Measurements from ENCODE around the gene CASP5. TPM values are rescaled to one million over a fixed set of nuclear protein-coding genes. Genes with fewer than 3 reads are reported as not detected.

CASP5 gene
- total RNA-seq (ENCODE audit: low replicate concordance): not detected in 2 replicates

DNA sequence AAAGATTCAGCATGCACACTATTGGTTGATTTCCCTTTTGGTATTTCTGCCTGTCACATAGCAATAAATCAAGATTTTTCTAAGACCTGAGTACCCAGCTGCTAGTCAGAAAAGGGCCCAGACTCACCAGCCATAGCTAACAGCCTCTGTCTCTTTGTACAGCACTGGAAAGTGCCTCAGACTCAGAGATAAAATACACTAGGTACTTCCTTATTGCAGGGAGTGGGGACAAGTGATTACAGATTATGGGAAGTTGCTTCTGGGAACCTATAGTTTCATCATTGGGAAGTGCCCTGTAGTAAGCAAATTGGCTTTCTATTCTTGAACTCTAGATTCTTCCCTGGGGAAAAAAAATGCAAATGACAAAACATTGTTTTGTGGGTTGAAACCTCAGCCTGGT lies at the start of gene CASP5:
Gene CASP5, minus strand, starts transcription at position 166 of the 400 bp plus-strand sequence. Its CDS starts 32 bp downstream, at position 134.

DNA sequence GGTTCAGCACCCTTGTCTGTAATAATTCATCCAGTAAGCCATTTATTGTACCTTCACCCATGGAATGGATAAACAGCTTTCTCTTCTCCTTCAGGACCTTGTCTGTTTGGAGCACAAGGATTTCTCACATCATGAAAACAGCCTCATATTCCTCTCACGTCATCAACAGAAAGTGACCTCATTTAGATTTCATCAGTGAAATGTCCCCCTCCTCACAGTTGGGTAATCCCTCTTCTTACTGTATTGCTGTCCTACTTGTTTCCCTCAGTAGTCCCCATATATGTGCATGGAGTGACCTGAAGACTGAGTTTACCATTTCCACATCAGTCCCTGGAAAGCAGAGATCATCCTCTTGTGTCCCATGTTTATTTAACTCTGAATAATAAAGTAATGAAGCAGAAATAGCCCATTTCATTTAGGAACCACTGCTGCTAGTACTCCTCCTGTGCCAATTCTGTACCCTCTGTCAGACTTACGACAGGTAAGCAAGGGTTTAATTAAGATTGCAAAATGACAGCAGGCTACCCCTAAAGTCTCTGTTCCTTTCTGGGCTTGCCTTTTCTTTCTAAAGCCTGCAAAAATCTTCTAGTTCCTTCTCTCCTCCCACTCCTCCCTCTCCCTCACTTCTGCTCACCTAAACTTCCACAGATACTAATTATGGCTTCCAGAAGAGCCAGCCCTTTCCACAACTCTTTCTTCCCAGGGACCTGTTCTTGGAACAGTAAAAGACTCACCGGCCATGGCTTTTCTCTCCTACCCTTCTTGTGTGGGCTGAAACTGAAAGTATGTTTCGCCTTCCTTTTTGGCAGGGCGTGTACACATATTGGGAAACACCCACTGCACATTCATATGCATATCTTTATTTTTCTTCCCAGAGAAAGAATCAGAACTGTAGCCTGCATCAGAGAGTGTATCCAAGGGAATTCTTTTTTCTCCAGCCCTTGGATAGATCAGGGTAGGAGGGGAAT lies 21.9 kb upstream of the CASP5 start, which contains the start of gene CARD16:
Gene CARD16, minus strand, starts transcription at position 779 of the 968 bp plus-strand sequence. Its CDS starts 38 bp downstream, at position 741.

DNA sequence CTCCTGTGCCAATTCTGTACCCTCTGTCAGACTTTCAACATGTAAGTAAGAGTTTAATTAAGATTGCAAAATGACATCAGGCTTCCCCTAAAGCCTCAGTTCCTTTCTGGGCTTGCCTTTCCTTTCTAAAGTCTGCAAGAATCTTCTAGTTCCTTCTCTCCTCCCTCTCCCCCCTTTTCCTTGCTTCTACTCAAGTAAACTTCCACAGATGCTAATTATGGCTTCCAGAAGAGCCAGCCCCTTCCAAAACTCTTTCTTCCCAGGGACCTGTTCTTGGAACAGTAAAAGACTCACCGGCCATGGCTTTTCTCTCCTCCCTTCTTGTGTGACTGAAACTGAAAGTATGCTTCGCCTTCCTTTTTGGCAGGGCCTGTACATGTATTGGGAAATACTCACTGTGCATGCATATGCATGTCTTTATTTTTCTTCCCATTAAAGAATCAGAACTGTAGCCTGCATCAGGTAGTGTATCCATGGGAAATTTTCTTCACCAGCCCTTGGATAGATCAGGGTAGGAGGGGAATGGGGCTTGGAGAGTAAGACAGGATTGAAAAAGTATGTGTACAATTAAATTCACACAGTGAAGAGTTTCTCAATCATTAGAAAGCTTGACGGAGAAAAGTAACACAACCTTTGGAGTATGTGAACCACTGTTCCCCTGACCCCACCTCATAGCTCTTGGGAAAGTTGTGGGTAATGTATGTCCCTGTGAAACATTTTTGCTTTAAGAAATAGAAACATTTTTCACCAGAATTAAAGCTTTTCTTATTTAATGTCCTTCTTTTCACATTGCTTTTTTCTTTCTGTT lies 12.0 kb upstream of the CASP5 start, which contains the start of gene CASP1:
Gene CASP1, minus strand, starts transcription at position 332 of the 808 bp plus-strand sequence. Its CDS starts 31 bp downstream, at position 301.

DNA sequence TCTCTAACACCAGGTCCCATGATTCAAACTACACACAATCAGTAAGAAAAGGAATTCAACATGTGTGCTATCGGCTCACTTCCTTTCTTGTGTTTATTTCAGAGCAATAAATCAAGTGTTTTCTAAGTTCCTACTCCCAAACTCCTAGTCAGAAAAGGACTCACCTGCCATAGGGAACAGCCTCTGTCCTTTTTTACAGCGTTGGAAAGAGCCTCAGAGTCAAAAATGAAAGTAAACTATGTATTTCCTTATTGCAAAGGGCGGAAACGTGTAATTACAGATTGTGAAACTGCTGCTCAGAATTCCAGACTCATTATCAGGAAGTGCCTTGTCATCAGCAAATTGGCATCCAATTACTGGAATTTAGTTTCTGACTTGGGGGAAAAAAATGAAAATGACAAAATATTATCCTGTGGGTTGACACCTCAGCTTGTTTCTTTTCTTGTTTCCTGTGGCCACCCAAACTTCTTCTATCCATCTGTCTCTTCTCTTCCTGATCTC lies 54.6 kb downstream of the CASP5 start, which contains the start of gene CASP4:
Gene CASP4, minus strand, starts transcription at position 220 of the 501 bp plus-strand sequence. Its CDS starts 49 bp downstream, at position 171.

Other genes with a start within 250 kb of the CASP5 start
- gene CASP12, start 124.7 kb downstream of the CASP5 start, total RNA-seq (ENCODE audit: low replicate concordance): not detected in 2 replicates
- gene CASP4, start 54.6 kb downstream of the CASP5 start, total RNA-seq (ENCODE audit: low replicate concordance): 68.0 and 117 TPM in 2 replicates
- gene CASP1, start 12.0 kb upstream of the CASP5 start, total RNA-seq (ENCODE audit: low replicate concordance): 5.9 and 56.3 TPM in 2 replicates
- gene CARD16, start 22.2 kb upstream of the CASP5 start, total RNA-seq (ENCODE audit: low replicate concordance): 4.5 and 24.5 TPM in 2 replicates
- gene CARD18, start 116.6 kb upstream of the CASP5 start, total RNA-seq (ENCODE audit: low replicate concordance): not detected in 2 replicates